GM20431 (cell line): ENCODE data around the gene PPP1R12A.
"Not testable (repeated sequence)": the region's sequence is repeated elsewhere in the genome, so short reads cannot be mapped to it uniquely, and the experiment has no call there.

Experiments used
- in situ Hi-C: fragments of 300-500 bp; cut with MseI, MboI; formaldehyde crosslinking; loops from one replicate; pipeline ENCODE4 v1.15.0; 2020; ENCODE audit warnings: low sequenced_read_pairs; ENCODE audit not compliant: unreplicated experiment

PPP1R12A gene

DNA sequence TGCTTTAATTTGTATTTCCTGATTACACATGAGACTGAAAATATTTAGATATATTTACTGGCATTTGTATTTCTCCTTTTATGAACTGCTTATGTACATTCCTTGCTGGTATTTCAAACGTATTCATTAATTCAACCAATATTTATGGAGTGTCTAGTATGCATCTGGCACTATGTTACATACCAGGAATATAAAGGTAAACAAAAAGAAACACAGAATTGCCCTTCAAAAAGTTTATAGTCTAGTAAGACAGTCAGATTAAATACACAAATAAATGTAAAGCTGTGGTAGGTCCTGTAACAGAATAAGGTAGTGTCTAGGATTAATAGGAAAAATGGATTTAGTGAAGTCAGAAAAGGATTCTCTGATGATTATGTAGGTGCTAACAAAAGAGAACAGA is 87.5 kb downstream of the PPP1R12A start:
- in situ Hi-C loops = no loop called here

DNA sequence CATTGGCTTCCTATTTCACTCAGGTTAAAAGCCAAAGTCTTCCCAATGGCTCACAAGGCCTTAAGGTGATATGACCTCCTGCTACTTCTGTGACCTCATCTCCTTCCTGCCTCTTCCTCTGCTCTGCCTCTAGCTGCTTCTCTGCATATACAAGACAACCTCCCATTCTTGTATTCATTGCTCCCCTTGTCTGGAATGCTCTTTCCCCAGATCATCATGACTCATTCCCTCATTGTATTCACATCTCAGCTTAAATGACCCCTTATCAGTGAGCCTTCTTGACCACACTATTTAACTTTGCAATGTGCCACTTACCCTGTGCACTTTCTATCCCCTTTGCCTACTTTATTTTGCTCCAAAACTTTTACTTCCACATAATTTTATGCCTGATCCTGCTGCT is 90.2 kb downstream of the PPP1R12A start:
- in situ Hi-C loops = no loop called here

GRCh38 chr12:79843978-79844377 is 90.9 kb downstream of the PPP1R12A start:
- in situ Hi-C loops = no loop called here

DNA sequence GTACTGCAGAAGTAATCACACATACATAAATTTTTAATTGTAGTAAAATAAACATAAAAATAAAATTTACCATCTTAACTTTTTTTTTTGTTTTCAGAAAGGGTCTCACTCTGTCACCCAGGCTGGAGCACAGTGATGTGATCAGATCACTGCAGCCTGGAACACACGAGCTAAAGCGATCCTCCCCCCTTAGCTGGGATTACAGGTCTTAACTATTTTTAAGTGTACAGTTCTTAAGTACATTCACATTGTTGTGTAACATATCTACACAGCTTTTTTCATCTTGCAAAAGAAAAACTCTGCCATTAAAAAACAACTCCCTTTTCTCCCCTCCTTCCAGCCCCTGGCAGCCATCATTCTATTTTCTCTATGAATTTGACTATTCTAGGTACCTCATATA is 92.3 kb downstream of the PPP1R12A start:
- in situ Hi-C loops = no loop called here

GRCh38 chr12:79841878-79842265 is 93.0 kb downstream of the PPP1R12A start:
- in situ Hi-C loops = no loop called here

- in situ Hi-C loops = no loop called here
Measured at GRCh38 chr12:79841248-79841877, 93.5 kb downstream of the PPP1R12A start.

- in situ Hi-C loops = no loop called here
Measured at GRCh38 chr12:79838359-79838758, 96.5 kb downstream of the PPP1R12A start.

DNA sequence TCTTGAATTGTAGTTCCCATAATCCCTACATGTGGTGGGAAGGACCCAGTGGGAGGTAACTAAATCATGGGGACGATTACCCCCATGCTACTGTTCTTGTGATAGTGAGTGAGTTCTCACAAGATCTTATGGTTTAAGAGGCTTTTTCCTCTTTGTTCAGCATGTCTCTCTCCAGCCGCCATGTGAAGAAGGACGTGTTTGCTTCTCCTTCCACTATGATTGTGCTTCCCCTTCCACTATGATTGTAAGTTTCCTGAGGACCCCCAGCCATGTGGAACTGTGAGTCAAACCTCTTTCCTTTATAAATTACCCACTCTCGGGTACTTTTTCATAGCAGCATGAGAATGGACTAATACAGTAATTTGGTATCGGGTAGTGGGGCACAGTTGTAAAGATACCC is 97.3 kb downstream of the PPP1R12A start:
- in situ Hi-C loops = no loop called here

DNA sequence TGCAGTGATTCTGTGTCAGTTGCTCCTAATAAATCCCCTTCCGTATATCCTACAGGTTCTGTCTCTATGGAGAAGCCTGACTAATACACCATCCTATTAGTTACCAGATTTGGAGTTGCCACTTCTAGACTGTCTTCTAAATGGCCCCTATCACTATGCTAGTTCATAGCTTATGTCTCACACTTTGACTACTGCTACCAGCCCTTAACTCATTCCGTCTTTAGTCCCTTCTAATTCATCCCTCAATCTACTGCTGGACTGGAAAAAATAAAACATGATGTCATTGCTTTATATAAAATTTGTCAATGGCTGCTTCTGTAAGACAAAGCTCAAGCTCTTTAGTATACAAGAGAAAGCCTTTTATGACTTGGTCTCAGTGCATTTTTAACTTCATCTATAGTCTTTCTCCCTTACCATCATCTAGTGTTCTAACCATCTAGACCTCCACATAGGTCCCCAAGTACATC is 99.5 kb downstream of the PPP1R12A start:
- in situ Hi-C loops = no loop called here

- in situ Hi-C loops = no loop called here
Measured at GRCh38 chr12:79834712-79835376, 100.1 kb downstream of the PPP1R12A start.

GRCh38 chr12:79830440-79830839 is 104.5 kb downstream of the PPP1R12A start:
- in situ Hi-C loops = no loop called here

GRCh38 chr12:79828924-79829323 is 106.0 kb downstream of the PPP1R12A start:
- in situ Hi-C loops = no loop called here

DNA sequence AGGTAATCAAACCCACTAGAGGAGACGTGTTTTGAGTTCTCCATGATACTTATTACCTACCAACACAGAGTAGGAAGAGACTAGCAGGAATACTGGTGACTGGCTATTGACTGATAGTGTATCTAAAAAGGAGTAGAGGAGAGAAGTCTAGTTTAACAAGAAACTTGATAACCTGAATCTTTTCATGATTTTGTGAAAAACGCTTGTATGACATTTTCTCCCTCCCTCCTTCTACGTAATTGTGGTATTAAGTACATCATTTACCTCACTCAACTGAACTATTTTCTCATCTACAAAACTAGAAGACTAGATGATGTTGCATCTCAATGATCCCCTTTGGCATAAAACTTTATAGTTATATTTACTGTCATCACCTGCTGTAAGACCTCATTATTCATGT is 107.4 kb downstream of the PPP1R12A start:
- in situ Hi-C loops = no loop called here

DNA sequence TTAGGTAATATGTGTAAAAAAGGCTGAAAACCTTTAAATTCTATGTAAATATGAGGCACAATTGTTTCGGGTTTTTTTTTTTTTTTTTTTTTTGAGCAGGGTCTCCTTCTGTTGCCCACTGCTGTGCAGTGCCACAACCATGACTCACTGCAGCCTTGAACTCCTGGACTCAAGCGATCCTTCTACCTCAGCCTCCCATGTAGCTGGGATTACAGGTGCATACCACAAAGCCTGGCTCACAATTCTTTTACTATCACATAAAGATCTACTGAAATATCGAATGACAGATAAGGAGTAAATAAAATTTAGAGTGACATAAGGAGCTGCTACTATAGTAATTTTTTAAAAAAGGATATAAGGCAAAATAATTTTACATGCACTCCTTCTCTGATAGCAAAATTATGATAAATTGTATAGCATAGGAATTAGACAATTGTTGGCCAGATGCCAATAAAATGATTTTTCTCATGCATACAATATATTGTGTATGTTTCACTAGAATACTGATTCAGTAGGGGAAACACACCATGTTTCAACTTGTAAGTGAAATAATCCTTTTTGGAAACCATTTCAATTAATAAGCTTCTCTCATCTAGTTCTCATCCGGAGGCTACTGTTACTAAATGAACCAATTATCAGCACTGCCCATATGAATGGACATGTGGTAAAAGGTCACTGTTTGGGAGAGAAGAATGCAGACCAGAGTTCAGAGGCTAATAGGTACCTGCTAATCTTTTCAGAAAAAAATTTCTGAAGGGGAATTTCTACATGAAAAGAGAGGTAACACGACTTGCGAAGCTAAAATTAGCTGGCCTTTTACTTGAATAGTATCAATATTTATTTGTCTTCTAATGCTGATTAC is 108.4 kb downstream of the PPP1R12A start:
- in situ Hi-C loops = no loop called here

GRCh38 chr12:79822475-79822874 is 112.4 kb downstream of the PPP1R12A start:
- in situ Hi-C loops = no loop called here

DNA sequence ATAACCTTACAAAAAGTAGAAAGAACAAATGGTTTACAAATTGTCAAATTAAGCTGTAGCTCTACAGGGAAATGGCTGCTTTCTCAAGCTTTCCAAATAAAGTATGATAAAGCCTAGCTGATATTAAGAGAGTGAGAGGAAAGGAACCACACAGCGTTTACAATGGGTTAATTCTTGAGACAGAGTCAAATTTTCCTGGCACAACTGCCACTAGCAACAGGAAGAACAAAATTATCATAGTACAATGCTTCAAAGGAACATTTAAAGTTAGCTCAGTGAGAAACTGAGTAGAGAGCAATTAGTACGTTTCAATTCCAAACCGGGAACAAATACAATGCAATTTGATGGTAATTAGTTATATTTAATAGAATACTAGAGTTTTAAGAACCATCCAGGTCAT is 116.0 kb downstream of the PPP1R12A start:
- in situ Hi-C loops = no loop called here

DNA sequence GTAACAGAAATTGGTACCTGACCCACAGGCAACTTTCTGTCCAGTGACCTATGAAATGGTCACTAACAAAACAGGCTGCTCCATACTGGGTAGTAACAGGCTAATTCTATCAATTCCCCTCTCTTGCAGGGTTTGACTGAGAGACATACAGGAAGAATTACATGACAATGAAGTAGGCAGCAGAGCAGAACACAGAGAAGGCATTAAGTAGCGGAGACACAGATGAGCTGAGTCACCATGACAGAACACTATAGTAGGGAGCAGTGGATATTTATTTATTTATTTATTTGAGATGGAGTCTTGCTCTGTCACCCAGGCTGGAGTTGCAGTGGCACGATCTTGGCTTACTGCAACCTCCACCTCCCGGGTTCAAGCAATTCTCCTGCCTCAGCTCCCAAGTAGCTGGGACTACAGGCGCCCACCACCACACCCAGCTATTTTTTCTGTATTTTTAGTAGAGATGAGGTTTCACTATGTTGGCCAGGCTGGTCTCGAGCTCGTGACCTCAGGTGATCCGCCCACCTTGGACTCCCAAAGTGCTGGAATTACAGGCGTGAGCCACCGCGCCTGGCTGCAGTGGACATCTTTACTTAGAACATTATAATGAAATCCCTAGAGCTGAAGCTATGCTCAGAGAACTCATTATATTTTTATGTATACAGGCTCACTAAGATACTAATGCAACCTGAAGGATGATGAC is 150.4 kb downstream of the PPP1R12A start:
- in situ Hi-C loops = not testable (repeated sequence)

GRCh38 chr12:79782172-79782900 is 152.6 kb downstream of the PPP1R12A start:
- in situ Hi-C loops = no loop called here

- in situ Hi-C loops = no loop called here
Measured at GRCh38 chr12:79778802-79779448, 156.0 kb downstream of the PPP1R12A start.
